NCI-H446 (cell line): ENCODE measurements around the gene TAC3.
A peak's percentile ranks its signal among the peaks of the same experiment; 100 is the strongest.

ENCODE experiments used
- DNase-seq, 2 experiments: peaks; one replicate each; lab custom pipeline; 2025; lab: John Stamatoyannopoulos, UW

Gene TAC3

GRCh38 chr12:57005980-57006808 is 10.1 kb downstream of the TAC3 start, which contains the start of gene ZBTB39:
Gene ZBTB39, minus strand, starts transcription at chr12:57006546. Its CDS starts 1,629 bp downstream, at chr12:57004917.
- peak; percentile 28 to 64 for DNase-seq

DNA sequence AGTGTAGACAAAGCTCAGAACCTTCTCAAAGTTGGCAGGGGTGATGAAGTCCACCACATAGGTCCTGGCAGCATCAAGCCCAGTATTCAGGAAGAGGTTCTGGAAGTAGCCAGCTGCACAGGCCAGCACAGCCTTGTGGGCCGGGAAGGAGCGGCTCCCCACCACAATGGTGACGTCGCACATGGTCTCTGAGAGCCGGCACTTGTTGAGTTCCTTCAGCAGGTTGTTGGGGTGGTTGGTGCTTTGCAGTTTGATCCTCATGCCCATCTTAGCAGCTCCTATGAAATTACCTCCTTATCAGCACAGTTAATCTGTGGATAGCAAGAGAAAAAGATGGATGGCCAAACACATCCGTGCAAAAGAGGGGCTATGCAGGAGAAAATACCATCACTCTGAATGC is 11.7 kb downstream of the TAC3 start:
- no peak for DNase-seq

- no peak for DNase-seq
Measured at GRCh38 chr12:57003395-57003794, 12.9 kb downstream of the TAC3 start.

DNA sequence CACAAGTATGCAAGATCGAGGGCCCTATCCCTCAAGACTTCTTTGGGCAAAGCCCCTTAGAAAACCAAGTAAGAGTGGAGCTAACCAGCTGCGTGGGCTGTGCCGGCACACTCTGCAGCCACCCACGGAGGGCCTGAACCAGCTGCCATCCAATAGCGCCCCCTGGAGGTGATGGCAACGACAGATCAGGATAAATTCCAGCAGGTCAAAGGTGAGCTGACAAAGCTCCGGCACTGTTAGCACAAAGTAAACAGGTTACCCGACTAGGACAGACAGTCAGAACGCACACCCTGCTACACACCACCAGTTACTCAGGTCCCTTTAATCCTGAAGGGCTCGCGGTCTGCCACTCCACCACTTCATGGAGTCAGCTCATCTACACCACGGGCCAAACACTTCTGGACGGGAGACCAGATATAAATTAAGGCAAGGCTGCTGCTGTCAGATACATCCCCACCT is 14.9 kb downstream of the TAC3 start:
- DNase-seq, result peak in 1 of 2 experiments; percentile 31

GRCh38 chr12:57000393-57000792 is 15.9 kb downstream of the TAC3 start:
- DNase-seq, result no peak

DNA sequence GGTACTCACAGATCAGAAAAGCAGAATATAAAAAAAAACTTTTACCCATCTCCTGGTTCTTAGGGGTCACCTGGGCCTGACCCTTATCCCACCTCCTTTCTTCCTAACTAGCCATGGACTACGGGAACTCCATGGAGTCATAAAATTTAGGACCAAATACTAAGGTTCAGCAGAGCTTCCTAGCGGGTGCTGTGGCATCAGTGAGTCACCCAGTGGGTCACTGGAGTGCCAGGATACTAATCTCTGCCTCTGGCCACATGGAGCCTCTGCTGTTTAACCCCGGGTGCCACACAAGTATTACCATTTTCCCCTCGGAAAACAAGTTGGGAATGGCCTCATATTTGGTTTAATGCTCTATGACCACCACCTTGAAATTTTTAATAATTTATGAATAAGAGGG is 16.9 kb downstream of the TAC3 start:
- DNase-seq, result no peak

DNA sequence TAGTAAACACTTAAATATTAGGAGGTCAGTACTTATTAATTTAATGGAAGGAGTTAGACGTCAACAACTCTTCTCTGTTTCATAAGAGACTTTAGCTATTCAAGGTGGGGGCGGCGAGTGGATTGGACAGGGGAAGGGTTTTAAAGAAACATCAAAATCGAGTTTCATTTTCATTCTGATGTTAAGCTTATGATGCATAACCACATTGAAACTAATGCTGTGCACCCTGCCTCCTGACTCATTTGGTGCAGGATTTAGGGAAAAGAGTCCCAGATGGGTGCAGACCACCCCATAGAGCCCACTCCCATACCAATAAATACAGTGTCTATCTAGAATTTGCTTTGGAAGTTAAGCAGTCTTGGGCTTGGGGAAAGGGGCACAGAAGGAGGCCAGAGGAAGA is 17.3 kb downstream of the TAC3 start:
- no peak for DNase-seq

GRCh38 chr12:56998316-56998715 is 18.0 kb downstream of the TAC3 start:
- DNase-seq, result no peak

GRCh38 chr12:56996793-56997545 is 19.4 kb downstream of the TAC3 start:
- no peak for DNase-seq

- DNase-seq, result no peak
Measured at GRCh38 chr12:56995930-56996496, 20.3 kb downstream of the TAC3 start.

GRCh38 chr12:56995201-56995929 is 21.0 kb downstream of the TAC3 start:
- no peak for DNase-seq

- DNase-seq, result no peak
Measured at GRCh38 chr12:56994231-56994746, 22.0 kb downstream of the TAC3 start.

DNA sequence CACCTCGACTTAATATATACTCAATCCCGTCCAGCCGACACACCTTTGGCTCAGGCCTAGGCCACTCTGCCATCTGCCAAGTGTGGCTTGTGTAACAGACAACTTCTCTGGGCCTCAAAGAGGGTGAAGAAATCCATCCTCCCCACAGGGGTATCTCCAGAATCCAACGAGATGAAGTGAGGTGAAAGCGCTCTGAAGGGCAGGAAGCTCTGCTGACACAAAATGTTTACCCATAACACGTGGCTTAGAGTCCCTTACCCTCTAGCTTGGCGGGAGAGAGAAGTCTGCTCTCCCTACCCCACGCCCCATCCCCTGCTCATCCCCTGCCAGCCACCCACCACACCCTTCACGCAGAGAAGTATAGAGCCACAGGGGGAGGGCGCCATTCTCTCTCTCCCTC is 23.0 kb downstream of the TAC3 start:
- DNase-seq, result no peak

DNA sequence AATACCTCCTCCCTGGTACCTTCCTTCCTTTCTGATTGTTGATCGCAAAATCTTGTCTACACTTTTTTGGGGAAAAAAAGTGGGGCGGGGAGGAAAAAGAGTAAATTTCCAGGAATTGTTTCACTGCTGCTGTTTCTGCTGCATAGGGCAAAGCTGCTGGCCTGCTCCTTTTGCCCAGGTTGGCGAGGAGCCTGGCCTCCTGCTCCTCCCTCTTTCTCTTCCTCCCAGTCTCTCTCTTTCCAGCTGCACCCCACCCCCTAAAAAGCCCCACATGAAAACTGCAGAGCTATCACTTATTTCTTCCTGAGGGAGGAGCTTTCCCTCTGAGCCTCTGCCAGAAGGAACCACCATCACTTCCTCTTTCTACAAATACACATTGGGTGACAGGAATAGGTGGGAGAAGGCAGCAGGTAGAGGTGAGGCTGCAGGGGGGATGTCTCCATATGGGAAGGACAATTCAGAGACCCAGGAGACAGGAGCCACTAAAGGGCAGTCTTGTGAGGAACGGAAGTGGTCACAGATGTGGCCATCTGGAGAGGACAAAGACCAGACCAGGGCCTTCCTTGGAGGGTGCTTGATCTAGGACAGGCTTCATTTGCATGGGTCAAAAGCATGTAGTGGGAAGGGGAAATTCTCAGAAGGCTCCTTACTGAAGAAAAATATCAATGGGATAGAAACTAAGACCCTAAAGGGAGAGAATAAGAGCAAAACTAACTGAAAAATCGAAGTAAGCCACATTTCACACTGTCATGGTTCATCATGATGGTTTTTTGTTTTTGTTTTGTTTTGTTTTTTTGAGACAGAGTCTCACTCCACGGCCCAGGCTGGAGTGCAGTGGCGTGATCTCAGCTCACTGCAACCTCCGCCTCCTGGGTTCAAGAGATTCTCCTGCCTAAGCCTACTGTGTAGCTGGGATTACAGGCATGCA is 24.7 kb downstream of the TAC3 start:
- DNase-seq, result no peak

DNA sequence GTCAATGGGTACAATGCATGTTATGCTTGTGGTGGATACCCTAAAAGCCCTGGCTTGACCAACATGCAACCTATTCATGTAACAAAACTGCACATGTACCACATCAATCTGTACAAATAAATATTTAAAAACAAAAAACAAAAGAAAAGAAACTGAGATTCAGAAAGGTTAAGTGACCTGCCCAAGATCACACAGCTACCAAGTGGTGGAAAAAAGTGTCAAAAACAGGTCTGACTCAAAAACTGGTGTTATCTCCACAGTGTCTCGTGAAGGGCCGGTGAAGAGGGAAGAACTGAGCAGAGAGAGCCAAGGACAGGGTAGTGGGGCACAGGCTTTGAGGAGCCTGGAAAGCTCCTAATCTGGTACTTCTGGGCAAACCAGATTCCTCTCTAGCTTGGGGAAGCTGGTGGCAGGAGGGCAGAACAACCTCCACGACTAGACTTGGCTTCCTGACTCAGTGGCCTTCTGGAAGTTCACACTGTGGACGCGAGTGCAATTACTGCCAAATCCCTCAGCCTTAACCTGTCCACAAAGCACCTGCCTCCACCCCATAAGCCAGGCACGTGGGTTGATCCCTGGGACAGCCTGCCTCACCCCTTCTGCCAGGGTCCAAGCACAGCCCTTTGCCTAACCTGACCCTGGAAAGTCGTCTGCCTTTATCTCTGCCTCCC is 25.5 kb downstream of the TAC3 start:
- DNase-seq, result no peak

GRCh38 chr12:56989861-56990610 is 26.3 kb downstream of the TAC3 start:
- DNase-seq, result no peak

DNA sequence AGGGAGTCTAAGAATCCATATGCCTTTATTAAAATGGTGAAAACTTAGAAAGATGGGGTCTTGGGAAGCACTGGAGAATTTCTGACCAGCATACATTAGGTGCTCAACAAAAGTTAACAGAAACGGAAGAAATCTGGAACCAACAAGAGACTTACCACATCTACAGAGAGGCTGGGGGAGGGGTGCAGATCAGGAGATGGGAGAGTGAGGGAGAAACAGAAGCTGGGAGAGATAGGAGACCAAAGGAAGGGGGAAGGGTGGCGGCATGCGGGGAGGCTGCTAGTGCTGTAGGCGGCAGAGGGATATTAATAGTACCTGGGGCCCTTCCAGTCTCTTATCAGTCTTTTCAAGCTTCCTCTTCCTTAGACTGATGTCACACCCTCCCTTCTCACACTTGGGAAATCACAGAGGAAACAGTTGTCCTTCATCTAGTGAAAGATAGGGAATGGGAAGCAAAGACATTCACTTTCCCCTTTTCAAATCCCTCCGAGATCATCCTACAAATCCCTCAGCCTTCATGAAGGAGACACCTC is 28.1 kb downstream of the TAC3 start:
- DNase-seq, result no peak

GRCh38 chr12:56987551-56988053 is 28.7 kb downstream of the TAC3 start:
- peak; percentile 39 to 82 for DNase-seq

GRCh38 chr12:56987011-56987410 is 29.3 kb downstream of the TAC3 start:
- DNase-seq, result no peak
